Stomach (tissue), 4 donors: ENCODE data around the gene DCLRE1C.

Experiments
- CTCF ChIP-seq, 7 experiments: fragments of 450-650 bp in 4 of 7; fragments of 200-600 bp in 3 of 7; sonication (generic) in 3 of 7; IDR thresholded peaks; one replicate each; pipeline ENCODE4 v1.5.1; 2016 to 2019; ENCODE audit warnings: antibody characterized with exemption in 7 of 7, control low read depth in 2 of 7, mild to moderate bottlenecking in 1 of 7
- EP300 ChIP-seq: sonication (generic); formaldehyde crosslinking; IDR thresholded peaks from one replicate; pipeline ENCODE4 v1.6.1; 2017; ENCODE audit warnings: antibody characterized with exemption
- POLR2A ChIP-seq, 4 donors: fragments of 450-650 bp; IDR thresholded peaks; one replicate each; pipeline ENCODE4 v1.6.1; 2016; ENCODE audit warnings: antibody characterized with exemption in 4 of 4, control low read depth in 2 of 4, mild to moderate bottlenecking in 1 of 4, moderate library complexity in 1 of 4
- POLR2AphosphoS5 ChIP-seq, 3 donors: sonication (generic); formaldehyde crosslinking; IDR thresholded peaks; one replicate each; pipeline ENCODE4 v1.6.1; 2016; ENCODE audit warnings: antibody characterized with exemption in 3 of 3

GRCh38 chr10:14909101-14909500 is 44.8 kb downstream of the DCLRE1C start:
- no peak for TF ChIP-seq CTCF (IDR thresholded peaks at IDR 0.05)
- TF ChIP-seq POLR2A (IDR thresholded peaks at IDR 0.05), result no peak
- no peak for TF ChIP-seq EP300
- TF ChIP-seq POLR2AphosphoS5 (IDR thresholded peaks at IDR 0.05), result no peak
